RPMI7951 (cell line): ENCODE results near the gene PUM1. TPM values are rescaled to one million over a fixed set of nuclear protein-coding genes. Genes with fewer than 3 reads are reported as not detected.

Experiments used
- DNase-seq: peaks from one replicate; pipeline ENCODE4 v3.0.0-alpha.2; 2012; ENCODE audit warnings: low read depth
- total RNA-seq: library from RNA; depleted of rRNA; stranded (reverse); fragments of >200 nt; shearing (Covaris generic); gene quantifications from 2 replicates; pipeline ENCODE4 v1.2.3, GENCODE V29; 2014

PUM1 gene
- total RNA-seq, 1 experiment from 2014 or later: 47.8 TPM

DNA sequence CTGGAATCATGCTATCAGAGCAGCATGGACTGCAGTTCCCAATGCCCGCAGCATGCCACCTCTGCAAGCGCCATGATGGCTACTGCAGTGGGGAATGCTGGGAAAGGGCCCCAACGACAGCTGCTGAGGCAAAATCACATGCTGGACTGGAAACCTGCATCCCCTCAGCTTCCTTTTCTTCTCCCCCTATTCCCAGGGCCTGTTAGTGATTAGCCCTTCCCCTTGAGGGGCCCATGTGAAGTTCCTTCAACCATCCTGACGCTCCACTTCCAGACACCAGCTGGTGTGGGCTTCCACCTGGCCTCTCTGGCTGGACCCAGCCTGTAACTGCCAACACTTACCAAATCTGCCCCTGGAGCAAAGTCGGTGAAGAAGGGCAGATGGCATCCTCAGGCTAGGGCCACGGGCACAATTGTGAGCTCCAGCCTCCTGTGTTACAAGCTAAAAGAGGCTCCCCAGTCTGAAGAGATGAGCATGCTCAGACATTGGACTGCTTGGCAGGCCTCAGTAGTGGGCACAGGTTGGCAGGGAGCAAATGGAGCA lies 134.8 kb downstream of the PUM1 start:
- no peak for DNase-seq

DNA sequence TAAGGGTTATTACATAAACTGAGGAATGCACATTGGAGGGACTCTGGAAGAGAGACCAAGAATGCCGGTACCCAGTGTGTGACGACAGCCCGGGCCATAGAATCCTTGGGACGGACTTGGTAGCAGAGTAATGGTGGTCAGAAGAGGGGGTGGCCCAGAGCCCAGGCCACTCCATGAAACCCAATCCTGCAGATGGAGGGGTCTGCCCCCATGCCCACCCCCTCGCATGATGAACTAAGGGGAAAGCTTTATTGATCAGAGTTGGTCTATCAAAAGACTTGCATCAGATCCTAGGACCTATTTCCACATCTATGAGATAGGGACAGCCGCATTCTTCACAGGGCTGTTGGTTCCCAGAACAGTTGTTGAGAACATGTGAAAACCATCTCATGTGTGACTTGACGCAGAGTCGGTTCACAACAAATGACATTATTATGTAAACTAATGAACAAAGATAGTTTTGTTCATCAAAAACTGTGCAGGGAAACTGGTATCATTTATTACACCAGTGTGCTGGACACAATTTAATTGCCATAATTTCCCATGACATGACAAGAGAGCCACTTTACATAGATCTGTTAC lies 135.5 kb downstream of the PUM1 start:
- no peak for DNase-seq

DNA sequence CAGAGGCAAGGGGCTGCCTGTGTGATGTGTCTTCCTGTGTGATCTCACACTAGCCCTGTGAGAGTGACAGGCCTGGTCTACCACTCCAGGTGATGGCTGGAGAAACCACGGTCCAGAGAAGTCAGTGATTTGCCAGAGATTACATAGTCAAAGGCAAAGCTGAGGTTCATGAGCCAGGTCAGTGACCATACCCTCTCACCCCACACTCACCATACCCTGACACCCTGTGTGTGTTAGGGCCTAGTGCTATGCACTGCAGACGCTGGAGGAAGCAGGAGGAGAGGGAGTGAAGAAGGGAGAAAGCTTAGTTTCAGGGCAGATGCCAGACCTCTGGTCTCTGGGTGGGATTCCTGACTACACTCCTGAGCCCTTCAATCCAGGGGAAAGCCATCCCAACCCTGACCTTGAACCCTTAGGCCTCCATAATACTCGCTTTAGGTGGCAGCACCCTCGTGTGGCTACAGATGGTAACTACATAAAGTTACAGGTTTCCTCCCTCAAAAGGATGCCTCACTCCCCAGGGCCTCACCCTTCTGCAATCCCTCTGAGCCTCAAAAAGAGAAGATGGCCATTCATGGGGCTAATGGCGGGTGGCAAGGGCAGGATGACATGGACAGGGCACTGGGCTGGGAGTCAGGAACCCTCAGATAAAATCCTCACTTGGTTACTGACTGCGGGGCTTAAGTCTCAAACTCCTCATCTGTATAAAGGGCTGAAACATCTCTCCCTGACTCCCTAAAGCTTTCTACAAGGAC lies 136.2 kb downstream of the PUM1 start:
- DNase-seq: peak; percentile 42

DNA sequence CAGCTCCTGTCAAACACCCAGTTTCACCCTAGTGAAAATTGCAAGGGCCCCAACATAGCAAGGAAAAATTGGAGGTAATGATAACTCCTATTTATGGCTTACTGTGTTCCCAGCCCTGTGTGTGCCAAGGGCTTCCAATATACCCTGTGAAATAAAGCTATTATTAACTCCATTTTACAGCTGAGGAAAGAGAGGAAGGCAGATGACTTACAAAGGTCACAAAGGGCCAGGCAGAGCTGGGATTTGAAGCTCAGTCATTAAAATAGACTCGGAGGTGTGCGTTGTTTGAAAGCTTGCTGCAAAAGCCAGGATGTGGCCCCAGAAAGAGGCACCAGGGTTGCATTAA lies 136.8 kb downstream of the PUM1 start:
- no peak for DNase-seq

DNA sequence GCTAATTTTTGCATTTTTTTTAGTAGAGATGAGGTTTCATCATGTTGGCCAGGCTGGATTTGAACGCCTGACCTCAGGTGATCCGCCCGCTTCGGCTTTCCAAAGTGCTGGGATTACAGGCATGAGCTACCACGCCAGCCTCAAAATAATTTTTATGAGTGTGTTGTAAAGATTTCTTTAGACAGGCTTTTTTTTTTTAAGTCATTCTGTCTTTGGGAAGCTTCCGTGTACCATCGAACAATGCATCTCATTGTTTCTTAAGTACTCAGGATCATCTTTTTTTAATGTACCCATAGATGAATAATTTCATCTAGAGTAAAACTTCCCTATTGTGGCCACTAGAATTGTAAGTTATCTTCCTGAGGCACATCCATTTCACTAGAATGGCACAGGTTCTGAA lies 137.3 kb downstream of the PUM1 start:
- peak; percentile 31 for DNase-seq

DNA sequence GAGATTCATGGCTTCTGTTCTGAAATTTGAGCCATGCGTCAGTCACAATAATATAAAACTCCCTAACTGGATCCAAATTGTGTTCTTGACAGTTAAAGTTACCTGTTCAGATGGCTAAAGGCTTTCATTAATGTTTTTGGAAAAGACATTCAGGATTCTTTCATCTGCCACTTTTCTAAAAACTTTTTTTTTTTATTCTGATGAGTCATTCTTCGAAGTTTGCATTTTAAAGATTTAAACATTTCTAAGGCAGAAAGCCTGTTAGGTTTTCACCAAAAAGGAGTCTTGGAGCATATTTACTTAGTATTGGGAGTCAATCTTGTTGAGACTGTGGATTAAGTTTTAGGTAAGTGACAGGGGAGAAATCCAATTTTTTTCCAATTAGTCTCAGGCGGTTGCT lies 138.1 kb downstream of the PUM1 start:
- DNase-seq: no peak

DNA sequence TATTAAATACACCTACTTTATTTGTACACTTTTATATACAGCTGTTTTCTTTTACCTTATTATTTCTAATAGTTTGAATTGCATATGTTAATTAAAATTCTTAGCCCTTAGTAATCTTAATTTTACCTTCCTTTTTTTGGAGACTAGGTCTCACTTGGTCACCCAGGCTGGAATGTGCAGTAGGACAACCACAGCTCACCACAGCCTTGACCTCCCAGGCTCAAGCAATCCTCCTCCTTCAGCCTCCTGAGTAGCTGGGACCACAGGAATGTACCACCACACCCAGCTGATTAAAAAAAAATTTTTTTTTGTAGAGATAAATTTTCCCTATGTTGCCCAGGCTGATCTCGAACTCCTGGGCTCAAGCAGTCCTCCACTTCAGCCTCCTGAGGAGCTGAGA lies 141.9 kb downstream of the PUM1 start:
- peak; percentile 51 for DNase-seq

DNA sequence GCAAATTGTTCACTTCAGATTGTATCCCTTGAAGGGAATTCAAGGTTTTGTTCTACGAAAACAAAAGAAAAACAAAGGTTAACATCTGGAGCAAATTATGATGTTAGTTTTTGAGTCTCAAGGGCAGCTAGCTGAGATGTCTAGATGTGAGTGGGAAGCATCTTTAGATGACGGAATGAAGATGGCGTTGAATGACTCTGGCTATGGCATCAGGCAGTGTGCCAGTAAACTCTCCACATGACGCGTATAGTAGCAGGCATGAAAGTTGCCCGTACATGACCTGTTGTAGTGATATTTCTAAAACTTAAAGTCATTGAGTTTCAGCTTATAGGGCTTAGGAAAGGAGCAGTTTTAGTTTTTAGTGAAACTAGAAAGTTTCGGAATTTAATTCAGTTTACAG lies 144.7 kb downstream of the PUM1 start:
- peak; percentile 38 for DNase-seq

DNA sequence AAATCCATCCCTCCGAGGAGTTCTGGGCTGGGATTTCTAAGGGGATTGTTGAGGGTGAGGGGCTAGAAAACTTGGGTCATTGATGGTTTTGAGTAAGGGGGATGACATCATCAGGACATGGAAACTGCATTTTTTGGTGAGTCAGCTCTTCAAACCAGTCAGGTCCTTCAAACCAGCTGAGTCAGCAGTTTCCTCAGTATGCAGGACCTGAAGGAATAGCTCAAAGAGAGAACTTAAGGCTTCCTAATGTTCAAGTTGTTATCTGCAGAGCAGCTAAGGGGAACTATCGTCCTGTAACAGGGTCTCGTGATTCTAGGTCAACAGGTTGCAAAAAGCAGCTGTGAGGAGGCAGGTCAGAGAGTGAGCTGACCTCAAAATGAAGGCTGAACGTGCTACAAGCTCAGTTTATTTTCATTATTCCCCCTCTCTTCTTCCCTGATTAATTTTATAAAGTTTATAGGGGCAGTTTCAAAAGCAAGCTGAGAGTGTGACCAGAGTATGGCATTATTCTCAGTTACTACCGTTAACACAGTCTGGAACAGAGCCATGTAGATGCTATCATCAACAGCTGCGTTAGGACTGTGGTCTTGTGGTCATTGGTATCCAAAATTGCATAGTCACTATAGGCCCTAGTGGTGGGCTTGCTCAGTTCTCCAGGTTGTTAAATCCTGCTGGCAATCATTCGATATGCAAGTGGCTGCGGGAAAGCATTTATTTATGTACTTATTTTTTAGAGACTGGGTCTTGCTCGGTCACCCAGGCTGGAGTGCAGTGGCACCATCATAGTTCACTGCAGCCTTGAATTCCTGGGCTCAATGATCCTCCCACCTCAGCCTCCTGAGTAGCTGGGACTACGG lies 146.3 kb downstream of the PUM1 start:
- DNase-seq: peak; percentile 92

DNA sequence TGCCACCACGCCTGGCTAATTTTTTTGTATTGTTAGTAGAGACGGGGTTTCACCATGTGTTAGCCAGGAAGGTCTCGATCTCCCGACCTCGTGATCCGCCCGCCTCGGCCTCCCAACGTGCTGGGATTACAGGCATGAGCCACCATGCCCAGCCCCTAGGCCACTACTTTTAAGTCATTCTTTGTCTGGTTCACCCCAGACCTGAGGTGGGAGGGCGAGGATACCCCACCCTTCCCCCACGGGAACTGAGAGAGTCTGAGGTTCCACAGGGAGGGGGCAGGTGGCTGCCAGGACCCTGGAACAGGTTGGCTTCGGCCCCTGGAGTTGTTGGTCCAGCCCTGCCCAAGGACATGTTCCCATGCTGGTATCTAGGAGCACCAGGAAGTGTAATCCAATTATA lies 149.2 kb downstream of the PUM1 start:
- DNase-seq: no peak

DNA sequence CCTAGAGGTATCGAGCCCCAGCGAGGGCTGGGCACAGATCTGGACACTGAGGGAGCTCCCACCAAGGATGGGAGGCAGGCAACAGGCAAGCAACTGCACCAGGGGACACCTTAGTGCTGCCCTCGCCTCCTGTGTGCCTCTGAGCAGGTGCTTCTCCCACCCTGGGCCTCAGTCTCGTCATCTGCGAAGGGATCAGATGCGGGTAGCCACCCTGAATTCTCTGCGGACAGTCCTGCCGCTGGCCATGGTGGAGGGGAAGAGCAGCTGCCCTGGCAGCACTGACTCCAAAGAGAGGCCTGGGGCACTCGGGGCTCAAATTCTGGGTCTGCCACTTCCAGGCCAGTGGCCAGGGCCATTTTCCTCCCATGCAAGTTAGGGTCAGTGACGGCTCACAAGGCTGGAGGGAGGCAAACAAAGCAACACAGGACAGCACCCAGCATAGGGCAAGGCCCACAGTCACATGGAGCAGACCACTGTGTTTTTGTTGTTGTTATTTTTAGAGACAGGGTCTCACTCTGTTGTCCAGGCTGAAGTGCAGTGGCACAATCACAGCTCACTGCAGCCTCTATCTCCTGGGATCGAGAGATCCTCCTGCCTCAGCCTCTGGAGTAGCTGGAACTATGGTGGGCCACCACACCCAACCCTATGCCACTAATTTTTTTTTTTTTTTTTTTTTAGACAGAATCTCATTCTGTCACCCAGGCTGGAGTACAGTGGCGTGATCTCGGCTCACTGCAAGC lies 149.9 kb downstream of the PUM1 start:
- DNase-seq: no peak

DNA sequence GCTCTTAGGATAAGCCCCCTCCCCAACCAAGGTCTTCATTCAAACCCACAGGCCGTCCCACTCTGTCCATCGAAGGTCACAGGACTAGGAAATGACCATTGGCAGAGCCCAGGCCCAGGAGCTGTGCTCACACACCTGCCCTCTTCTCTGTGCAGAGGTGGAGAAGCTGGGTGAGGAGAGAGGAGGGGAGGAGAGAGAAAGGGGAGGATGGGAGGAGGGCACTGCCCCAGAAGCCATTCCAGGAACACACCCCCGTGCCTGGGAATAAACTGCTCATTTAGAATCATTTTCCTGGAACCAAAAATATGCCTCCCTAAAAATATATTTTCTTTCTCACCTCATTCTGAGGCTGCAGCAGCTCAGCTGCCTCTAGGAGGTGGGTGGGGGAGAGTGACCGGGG lies 150.6 kb downstream of the PUM1 start:
- DNase-seq: no peak

DNA sequence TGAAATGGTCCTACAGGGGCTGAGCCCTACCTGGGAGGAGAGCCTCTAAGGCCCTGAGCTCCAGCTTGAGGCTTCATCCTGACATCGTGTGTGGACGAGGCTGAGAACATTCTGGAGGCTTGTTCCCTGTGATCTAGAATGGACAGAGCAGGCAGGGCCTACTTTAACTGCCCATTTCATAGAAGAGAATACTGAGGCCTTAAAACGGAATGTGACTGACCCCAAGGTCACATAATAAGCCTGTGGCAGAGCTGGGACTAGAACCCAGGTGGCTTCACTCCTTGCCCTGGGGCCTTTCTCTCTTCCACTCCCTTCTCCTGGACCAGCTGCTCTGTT lies 151.0 kb downstream of the PUM1 start:
- DNase-seq: no peak

DNA sequence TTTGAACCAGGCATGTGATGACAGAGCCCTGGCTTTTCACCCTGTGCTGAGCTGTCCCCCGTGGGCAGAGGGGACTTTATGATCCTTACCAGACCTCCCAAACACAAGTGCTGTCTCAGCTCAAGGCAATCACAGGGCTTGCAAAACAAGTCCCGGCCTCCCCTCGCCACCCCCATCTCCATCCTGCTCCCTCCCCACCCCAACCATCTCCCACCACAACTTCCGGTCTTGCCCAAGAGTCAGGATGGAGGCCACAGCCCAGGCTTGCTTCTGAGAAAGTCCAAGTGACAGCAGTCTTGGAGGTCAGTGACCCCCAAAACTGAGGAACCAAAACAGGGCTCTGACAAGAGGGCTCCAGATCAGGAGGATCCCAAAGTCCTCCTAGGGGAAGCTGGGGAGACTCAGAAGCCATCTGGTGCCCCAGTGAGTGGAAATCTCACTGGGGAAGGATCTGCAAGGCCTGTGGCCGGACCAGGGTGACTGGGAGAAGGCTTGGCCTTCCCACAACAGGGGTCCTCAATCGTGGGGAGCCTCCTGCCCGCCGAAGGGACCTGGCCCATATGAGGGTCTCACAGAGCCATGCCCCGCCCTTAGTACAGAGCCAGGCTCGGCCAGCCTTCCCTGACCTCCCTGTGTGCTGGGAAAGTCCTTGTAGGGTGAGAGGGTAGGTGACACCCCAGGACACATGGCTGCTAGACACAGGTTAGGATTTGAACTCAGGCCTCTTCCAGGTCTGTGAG lies 152.4 kb downstream of the PUM1 start:
- no peak for DNase-seq

DNA sequence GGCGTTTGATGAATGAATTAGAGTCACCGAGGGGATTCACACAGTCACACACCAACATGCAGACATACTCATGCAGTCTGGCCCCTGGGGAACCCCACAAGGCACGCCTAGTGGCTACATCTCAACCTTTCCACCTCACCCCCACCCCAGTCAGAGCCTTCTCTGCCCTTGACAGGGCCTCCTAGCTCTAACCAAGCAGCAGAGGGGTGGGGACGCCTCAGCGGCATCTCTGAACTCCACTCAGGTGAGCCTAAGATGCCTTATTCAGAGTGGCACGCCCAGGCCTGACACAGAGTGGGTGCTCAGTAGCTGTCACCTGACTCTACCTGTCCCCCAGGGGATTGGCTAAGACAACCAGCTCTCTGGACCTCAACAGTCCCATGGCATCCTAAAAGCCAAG lies 153.3 kb downstream of the PUM1 start:
- no peak for DNase-seq

DNA sequence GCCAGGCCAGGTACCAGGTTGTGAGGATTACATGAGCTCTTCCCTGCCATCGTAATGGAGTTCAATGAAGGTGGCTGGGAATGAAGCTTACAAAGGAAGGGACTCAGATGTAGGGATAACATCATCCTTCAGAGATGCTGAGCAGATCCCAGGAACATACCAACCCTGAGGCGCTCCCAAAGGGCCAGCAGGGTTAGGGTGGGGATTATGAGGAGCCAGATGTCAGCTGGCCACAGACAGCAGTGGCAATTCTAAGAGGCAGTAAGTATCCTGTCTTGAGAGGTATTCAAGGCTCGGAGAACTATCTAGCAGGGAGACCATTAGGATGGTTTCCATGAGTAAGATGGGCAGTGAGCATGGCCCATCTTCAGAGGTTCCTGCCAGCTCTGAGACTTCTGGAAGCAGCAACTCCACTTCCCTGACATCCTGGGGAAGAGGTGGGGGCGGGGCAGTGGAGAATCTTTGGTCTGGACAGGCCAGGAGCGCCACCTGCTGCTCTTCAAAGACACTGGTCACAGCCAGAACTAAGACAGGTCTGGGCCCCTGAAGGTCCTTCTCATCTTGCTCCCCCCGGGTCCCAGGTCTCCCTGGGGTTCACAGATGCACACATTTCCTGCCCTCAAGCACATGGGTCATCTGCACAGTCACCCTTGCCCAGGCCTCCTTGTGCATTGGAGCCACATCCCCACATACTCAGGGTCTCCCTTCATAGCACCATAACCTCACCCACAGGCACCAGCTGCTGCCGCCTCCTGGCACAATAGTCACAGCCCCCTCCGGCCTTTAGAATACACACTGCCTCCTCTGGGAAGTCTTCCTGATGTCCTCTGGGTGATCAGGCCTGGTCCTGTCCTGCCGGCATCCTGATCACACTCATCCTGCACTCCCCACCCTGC lies 154.2 kb downstream of the PUM1 start:
- peak; percentile 83 for DNase-seq

DNA sequence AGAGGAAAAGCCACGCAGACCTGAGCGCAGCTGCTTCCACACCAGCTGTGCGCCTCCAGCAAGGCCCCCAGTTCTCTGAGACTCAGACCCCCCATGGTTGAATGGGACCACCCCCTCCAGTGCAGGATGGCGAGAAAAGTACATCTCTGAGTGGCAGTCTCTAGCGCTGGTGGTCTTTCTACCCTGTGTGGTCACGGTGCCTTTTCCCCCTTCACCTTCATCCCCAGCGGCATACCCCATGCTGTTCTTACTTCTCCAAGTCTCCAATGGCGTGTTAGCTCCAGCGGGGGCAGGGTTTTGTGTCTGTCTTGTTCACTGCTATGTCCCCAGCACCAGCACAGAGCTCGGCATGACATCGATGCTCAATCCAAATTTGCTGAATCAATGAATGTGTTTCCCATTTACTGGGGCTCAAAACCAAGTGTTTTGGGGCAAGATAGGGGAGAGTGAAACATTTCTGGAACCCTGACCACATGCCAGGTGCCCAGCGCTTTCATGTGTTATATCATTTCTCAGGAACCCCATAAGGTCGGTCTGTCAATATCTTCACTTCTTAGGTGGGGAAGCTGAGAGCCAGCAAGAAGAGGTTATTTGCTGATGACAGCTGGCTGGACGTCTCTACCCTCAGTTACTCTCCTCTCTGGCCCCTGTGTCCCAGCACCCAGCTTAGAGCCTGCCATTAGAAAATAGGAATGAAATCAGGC lies 156.0 kb downstream of the PUM1 start:
- DNase-seq: no peak

DNA sequence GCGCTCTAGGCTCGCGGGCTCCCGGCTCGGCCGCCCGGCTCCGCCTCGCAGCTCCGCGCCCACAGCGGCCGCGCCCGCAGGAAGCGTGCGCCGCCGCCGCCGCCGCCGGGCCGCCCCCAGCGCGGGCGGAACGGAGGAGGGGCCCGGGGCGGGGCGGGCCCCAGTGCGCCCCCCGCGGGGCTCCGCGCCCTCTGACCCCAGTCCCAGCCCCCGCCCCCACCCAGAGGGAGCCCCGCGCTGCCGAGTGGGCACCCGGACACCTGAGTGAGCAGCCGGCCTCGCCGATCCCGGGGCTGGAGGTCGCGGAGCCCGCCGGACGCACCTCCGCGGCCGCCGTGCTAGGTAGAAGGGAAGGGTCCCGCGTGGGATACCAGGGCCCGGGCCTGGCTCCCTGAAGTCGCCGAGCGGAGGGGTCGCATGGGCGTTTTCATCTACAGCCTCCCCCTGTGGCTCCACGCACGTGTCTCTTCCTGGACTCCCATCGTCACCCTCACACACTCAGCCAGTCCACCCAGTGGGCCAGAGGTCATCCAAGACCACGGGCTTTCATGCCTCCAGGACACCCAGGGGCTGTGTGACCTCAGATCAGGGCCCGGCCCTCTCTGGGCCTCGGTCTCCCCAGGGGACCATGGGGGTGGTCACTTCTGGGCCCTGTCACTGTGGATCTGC lies 156.7 kb downstream of the PUM1 start, which contains the start of gene SDC3:
Gene SDC3 (minus strand): TSS at position 63 of the 669 bp plus-strand sequence. CDS start 172 bp downstream, outside the sequence.
- DNase-seq: peak; percentile 39

DNA sequence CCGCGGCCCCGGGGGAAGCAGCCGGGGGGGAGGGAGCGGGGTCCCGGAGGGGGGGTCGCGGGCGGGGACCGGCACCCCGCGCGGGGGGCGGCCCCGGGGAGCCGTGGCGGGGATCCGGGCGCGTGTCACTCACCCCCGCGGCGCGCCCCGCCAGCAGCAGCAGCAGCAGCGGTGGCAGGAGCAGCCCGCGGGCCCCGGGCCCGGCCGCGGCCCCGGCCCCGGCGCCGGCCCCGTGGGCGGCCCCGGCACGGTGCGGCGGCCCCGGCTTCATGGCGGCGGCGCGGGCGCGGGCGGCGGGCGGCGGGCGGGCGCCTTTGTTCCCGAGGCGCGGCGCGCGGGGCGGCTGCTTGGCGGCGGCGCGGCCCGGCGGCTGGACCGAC lies 157.2 kb downstream of the PUM1 start:
- DNase-seq: no peak
